NCI-H1436 treated with DMSO at 0.1 percent for 48 hours (cell line): ENCODE results near the gene TRAF3IP3.

Experiments used
- DNase-seq: peaks from one replicate; lab custom pipeline; 2025; lab: John Stamatoyannopoulos, UW

The TRAF3IP3 gene, protein sequence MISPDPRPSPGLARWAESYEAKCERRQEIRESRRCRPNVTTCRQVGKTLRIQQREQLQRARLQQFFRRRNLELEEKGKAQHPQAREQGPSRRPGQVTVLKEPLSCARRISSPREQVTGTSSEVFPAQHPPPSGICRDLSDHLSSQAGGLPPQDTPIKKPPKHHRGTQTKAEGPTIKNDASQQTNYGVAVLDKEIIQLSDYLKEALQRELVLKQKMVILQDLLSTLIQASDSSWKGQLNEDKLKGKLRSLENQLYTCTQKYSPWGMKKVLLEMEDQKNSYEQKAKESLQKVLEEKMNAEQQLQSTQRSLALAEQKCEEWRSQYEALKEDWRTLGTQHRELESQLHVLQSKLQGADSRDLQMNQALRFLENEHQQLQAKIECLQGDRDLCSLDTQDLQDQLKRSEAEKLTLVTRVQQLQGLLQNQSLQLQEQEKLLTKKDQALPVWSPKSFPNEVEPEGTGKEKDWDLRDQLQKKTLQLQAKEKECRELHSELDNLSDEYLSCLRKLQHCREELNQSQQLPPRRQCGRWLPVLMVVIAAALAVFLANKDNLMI

DNA sequence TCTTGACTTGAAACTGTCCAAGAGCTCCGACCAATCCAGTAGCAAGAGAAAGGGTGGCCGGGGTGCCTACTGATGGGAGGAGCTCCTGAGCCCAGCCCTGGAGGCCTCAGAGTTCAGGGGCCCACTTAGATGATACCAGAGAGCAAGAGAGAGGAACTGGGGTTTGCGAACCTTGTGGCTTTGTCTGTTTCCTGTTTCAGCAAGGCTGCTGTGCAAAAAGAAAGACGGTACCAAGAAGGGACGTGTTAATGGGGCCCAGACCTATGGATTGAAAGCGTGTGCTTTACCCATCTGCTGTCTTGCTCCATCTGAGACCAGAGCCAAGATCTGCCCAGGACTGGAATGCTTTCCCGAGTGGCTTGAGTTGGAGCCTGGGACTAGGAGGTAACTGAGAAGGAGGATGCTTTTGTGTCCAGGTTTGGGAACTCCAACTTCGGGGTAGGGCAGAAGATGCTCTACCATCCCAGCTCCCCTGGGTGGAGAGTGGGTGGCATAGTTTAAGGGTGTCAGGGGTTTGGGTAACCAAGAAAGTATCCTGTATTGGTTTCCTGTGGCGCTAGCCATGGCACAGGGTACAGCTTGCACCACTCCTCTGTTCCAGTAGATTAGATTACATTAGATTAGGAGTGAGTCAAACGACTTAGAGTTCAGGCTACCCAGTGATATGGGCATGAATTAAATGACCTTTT, at the start of gene TRAF3IP3:
Gene TRAF3IP3, plus strand, starts transcription at position 128 of the 689 bp plus-strand sequence. CDS start 3,987 bp downstream, outside the sequence.
- no peak for DNase-seq

DNA sequence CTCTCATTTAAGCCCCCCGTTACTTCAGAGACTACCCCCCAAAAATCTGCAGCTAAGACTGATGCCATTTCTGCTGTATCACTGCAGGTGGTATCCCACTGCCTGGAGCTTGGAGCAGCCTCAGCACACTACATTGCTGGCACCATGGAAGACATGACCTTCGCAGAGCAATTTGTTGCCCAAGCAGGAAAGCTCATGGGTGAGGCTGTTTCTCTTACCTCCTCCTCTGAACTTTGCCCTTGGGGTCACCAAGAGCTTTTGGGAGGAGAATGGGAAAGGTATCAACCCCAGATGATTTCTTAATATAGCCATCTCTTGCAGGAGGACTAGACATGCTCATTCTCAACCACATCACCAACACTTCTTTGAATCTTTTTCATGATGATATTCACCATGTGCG, 49.2 kb upstream of the TRAF3IP3 start:
- DNase-seq, result no peak

DNA sequence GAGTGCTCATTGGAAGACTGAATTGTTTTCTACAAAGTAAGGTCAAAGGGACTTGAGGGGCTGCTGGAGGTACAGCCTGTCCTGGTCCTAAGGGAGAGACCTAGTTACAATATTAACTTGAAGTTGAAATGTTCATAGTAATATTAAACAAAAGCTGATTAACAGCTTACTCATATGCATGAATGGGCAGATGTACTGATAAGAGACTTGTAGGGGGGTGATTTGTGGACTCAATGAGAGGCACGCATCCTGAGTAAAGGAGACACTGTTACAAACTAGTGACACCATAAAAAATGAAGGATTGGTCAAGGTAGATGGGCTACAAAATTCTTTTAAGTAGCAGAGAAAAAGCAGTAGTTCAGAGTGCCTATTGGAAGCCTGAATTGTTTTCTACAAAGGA, 48.5 kb upstream of the TRAF3IP3 start:
- DNase-seq, result no peak

DNA sequence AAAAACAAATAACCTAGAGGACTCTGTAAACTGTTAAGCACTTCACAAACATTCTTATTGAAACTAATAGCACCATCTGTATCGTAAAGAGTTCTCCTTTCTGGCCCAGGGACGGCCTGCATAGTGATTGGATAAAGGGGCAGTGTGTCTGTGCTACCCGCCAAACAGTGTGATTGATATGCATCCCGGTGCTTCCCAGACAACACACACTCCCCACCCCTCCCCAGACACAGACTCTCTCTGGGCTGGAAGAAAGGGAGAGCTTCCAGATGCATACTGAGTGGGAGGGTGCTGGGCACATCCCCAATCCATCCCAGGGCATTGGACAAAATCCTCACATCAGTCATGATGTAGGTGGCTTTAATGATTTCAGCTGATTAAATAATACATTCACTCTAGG, 47.6 kb upstream of the TRAF3IP3 start:
- DNase-seq, result no peak

DNA sequence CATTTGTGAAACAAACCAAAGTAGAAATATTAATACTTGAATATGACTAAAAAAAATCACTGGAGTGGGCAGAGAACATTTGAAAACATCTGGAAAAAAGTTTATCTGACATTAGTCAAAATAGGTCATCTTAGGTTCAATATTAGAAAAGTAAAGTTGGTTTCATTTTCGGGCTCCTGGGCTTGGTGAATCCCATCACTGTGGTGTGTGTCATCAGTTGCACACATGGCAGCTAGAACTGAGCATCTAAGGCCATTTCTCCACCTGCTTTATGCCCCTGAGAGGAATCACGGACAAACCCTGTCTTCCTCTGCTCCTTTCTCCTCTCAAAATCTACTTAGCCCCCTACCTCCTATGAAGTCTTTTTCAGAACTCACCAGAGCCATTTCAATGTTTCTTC, 45.8 kb upstream of the TRAF3IP3 start:
- no peak for DNase-seq

DNA sequence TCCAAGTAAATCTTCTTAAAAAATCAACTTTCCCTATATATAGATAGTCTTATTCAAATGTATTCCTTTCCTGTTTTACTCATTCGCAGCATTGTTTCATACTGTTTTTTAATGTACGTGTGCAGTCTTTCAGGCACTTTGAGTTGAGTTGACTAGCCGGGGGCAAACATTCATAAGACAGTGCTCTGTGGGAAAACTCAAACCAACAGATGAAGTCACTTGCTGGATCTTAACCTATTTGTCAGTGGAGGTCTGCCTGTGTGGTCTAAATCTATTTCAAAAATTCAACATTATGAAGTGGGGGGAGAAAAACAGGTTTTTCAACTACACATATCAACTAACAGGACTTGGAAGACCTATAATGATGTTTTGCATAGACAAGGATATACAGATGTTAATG, 45.0 kb upstream of the TRAF3IP3 start:
- no peak for DNase-seq

DNA sequence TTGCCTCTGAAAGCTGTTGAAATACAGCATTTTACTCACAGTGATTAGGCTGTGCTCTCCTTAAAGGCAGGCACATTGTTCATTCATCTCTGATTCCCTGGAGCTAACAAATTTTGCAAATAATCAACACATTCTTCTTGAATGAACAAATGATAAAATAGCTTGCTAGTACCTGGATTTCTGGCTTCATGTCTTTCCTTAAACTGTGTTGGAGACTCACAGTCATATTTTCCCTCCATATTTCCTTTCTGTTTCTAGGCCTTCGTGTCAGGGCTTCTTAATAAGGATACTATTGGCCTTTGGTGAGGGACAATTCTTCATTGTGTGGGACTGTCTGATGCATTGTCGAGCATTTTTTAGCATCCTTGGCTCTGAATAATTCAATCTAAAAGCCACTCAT, 41.5 kb upstream of the TRAF3IP3 start:
- no peak for DNase-seq

DNA sequence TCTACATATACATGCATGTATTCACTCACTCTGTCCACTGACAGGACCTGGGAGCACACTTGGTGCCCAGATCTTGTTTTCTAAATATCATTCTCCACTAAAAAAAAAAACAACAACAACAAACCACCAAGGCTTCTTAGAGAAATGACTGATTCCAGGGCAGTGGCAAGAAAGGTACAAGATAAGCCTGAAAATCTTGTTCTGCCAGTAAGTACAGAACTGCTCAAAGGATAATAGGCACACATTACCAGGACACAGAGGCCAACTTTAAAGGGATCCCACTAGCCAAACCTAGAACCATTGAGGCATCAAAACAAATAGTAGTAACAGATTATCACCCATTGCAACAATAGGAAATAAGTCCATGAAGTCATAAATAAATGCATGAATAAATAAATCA, 40.5 kb upstream of the TRAF3IP3 start:
- no peak for DNase-seq

DNA sequence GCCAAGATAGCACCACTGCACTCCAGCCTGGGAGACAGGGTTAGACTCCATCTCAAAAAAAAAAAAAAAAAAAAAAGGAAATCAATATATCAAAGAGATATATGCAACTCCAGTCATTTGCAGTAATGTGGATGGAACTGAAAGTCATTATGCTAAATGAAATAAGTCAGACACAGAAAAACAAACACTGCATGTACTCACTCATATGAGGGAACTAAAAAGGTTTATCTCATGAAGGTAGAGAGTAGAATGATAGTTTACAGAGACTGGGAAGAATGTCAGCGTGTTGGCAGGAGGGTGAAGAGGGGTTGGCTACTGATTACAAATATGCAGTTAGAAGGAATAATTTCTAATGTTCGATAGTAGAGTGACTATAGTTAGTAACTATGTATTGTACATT, 38.0 kb upstream of the TRAF3IP3 start:
- DNase-seq, result no peak

DNA sequence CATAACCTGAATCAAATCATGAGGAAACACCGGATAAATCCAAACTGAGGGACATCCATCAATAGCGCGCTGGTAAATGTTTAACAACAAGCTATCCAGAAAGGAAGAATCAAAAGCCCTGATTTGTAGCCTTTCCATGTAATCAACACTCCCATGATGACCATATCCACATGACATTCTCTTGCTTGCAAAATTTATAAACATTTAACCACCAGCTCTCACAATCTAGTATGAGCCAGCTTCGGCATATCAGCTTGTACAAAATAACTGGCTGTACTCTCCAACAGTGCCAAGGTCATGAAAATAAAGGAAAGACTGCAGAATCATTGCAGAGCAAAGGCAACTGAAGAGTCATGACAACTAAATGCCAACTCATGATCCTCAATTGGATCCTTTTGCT, 35.5 kb upstream of the TRAF3IP3 start:
- no peak for DNase-seq

DNA sequence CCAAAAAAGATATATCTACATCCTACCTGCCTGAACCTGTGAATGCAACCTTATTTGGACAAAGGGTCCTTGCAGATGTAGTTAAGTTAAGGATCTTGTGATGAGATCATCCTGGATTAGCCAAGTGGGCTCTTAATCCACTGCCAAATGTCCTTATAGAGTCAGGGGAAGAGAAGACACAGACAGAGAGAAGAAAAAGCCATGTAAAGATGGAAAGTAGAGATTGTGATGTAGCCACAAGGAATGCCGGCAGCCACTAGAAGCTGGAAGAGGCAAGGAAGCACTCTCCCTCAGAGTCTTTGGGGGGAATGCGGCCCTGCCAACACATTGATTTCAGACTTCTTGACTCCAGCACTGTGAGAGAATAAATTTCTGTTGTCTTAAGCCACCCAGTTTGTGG, 35.0 kb upstream of the TRAF3IP3 start:
- DNase-seq, result no peak

DNA sequence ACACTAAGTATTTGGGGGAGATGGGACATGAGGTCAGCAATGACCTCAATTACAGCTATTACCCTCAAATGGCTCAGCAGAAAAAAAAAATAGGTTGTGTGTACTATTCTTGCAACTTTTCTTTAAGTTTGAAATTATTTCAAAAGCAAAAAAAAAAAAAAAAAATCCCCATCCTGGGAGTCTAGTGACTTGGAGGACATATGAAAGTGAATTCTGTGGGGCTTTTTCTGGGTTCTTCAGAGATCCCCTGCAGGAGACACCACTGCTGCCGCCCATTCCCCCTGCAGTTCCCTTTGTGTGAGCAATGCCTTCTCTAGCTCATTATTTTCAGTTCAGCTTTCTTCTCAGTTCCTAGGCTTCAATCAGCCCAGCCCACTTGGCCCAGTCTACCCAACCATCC, 34.5 kb upstream of the TRAF3IP3 start:
- no peak for DNase-seq

DNA sequence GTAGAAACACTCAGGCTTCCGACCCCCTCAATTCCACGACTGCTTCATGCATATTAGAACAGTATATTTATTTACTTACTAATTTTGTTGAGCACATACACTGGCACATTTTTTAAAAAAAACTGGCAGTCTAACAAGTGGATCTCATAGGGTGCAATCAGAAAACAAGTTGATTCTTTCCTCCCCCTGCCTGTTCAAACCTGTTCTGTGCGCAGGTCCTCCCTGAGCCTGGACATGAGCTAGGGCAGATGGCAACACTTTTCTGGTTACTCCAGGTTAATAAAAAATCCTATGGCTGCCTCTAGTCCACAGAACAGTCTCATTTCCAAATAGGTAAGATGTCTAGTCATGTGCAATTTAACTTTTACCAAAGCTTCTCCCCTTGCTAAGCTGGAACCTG, 32.6 kb upstream of the TRAF3IP3 start:
- no peak for DNase-seq

DNA sequence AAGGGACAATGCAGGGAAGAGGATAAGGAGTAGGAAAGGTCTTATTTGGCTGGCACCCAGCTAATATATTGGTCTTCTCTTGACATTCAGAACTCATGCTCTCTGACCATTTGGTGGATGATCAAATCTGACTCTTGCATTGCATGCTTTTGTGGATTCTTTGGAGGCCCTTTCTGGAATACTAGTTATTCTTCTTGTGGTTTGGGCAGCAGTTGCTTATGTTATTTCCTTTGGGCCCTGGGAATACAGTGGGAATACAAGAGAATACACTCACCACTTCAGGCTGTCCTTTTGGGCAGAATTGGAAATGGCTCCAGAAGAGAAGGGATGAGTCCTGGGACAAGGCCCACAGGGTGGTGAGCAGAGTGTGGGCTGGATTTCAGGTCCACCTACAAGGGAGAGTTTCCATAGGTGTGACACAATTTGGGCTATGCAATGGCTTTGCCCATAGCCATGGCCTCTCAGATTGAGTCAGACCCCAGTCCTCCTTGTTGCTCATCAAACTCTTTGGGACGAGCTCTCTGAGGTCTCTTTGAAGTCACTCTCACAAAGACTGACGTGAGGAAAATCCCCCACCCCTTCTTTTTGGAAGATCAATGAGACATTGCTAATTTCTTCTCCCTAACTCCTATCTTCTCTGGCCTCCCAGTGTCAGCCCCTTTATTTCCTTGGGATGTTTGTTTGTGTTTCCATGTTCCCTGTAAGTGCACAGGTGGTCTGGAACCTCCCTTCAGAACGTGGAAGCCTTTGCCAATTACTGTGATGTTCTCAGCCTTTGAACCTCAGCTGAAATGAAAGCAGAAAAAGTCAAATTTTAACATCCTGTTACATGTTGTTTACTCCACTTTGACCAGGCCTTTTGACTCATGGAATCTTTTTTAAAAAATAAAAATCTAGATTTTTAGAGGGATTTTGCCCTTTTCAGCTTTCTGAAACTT, 31.8 kb upstream of the TRAF3IP3 start:
- DNase-seq, result no peak

DNA sequence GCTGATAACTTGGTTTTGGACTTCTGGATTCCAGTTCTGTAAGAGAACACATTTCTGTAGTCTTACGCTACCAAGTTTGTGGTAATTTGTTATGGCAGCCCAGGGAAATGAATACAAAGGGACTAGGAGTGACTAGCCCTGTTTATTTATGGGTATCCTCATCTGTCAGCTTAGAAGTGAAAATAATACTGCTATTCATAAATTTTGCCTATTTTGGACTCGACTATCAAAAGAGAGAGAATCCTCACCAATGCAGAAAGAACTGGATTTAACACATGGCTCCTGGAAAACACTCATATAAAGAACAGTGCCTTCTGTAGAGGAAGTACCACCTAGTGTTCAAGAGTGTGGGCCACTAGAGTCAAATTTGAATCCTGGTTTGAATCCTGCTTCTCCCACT, 28.6 kb upstream of the TRAF3IP3 start:
- no peak for DNase-seq

DNA sequence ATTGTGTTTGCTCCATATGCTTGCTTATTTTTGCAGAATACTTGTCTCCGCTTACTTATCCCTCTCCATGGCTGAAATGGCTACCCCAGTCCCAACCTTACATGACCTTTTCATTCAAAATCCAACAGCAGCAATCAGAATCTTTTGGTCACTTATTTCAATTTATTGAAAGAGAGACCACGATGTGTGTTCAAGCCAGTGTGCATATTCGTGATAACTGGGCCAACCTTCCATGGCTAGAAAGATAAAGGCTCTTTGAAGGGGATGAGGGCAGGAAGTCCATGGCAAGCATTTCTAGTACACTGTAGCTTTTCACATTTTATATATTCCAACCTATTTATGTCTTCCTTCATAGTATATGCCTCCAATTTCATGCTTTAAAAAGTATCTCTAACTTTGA, 28.1 kb upstream of the TRAF3IP3 start:
- DNase-seq, result no peak

DNA sequence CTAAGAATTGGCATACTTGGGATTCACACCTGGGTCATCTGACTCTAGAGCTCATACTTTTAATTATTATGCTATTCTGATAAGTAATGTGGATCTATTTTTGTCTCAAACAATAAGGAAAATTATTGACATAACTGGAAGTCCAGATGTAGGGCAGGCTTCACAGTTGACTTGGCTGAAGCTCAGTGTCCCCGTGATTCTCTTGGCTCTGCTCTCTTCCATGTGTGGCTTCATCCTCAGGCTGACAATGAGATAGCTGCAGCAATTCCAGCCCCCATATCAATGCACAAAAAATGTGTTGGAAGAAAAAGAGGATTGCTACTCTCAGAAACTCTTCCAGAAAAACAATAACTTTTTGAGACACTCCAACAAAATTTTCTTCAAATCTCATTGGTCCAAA, 27.4 kb upstream of the TRAF3IP3 start:
- DNase-seq, result no peak

DNA sequence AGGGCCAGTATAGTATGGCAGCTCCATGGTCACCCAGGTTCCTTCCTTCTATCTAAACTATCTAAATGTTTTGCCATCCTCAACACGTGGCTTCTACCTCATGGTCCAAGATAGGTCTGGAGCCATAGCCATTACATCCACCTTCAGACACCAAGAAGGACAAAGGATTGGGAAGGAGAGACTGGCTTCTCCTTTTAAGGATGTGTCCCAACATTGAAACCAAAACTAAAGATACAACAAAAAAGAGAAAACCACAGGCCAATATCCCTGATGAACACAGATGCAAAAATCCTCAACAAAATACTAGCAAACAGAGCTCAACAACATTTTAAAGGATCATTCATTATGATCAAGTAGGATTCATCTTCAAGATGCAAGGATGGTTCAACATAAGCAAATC, 26.4 kb upstream of the TRAF3IP3 start:
- no peak for DNase-seq

DNA sequence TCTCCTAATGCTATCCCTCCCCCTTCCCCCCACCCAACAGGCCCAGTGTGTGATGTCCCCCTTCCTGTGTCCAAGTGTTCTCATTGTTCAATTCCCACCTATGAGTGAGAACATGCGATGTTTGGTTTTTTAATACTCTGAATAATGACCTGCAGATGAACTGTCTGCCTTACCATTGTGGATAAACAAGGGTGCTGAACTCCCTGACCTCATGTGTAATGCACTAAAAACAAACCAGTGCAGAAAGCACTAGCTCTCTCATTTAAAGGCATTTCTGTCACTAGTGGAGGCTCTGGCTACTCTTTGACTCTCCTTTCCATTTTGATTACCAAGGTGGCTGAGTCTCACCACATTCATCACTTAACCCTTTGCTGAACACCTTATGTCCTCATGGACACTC, 23.1 kb upstream of the TRAF3IP3 start:
- no peak for DNase-seq

DNA sequence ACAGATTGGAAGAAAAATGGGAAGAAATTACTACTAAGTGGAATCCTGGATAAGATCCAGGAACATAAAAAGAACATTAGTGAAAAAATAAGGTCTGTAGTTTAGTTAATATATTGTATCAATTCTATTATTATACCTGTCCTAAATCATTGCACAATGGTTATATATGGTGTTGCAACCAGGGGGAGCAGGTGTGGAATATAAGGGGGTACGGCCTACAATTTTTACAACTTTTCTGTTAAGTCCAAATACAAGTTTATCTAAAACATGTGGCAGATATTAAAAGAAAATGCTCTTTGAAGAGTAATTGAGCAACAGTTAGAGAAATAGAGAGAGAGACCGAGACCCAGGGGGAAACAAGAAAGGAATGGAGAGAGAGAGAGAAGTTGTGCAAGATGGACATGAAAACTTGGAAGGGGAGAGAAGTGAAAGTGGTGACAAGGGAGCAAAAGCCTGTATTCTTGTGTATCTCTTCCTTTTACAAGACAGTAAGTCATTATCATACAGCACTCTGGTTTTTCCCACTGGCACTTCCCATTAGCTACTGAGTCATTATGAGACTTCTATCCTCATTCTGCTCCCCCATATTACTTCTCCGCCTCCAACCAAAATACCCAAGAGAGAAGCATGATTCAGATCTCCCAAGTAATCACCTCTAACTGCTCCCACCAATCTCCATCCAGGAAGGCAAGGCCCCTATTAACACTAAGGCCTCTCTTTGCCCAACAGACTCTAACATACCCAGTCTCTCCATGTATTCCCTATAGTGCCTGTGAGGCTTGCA, 22.3 kb upstream of the TRAF3IP3 start:
- no peak for DNase-seq

DNA sequence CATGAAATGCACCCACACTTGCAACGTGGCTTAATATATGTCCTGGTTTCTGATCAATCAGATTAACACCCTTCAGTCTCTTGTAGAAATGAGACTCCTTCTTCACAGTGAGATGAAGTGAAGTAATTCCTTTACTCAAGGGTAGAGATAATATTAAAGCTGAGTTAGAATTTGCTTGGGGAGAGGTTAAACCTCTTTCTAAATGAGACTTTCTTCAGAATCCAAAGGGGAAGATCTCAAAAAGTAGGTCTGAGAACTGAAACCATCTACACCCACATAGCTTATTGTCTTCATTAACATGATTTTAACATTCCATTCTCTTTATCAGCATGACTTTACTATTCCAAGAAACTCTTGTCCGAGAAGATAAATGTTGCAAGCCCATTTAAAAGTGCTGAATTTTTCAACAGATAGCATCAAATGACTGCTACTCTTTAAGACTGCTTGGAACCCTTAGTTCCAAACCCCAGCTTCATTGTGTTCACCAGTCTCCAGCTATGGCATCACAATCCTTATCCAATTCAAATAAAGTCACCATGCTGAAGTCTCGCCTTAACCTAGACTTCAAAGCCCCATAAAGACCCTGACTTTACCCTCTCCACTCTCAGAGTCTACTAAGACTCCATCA, 19.2 kb upstream of the TRAF3IP3 start:
- no peak for DNase-seq
